Panc1 (cell line): ENCODE data around the gene CAMK2A. TPM values are rescaled to one million over a fixed set of nuclear protein-coding genes. Genes with fewer than 3 reads are reported as not detected.

Source experiments
- ATAC-seq: fragments of 200-7000 bp; cut with Tn5 transposase; 2 replicates; pipeline ENCODE4 v1.9.1; 2020; ENCODE audit warnings: mild to moderate bottlenecking, moderate library complexity
- BruUV-seq: library from RNA; stranded (reverse); fragments of 400-500 nt; replicated peaks from 2 replicates; lab custom pipeline; 2021; lab: Mats Ljungman, UMichigan
- CTCF ChIA-PET: fragments of 300-600 bp; sonication (Branson Sonifier 250); formaldehyde crosslinking; loops from one replicate; lab custom pipeline; 2022; ENCODE audit warnings: antibody characterized with exemption; lab: Charles Lee
- POLR2A ChIA-PET: fragments of 300-600 bp; sonication (Branson Sonifier 250); formaldehyde crosslinking; loops from one replicate; lab custom pipeline; 2022; ENCODE audit warnings: antibody characterized with exemption; lab: Charles Lee
- DNase-seq: peaks from one replicate; pipeline ENCODE4 v3.0.0-alpha.2; 2010; ENCODE audit warnings: low read depth, low spot score
- H3K27ac ChIP-seq: 2 replicates; pipeline ENCODE4 v1.5.1; 2011; ENCODE audit warnings: mild to moderate bottlenecking, low read length, inconsistent platforms
- H3K27me3 ChIP-seq: fragments of 200-500 bp; sonication (Bioruptor generic); 2 replicates; pipeline ENCODE4 v1.6.0; 2014; ENCODE audit warnings: low read length, inconsistent platforms; ENCODE audit not compliant: control insufficient read depth, insufficient read depth
- H3K36me3 ChIP-seq: fragments of 200-500 bp; sonication (Bioruptor generic); 2 replicates; pipeline ENCODE4 v1.5.1; 2014; ENCODE audit warnings: inconsistent platforms, mild to moderate bottlenecking, low read length, moderate library complexity; ENCODE audit not compliant: control insufficient read depth, insufficient read depth
- H3K4me1 ChIP-seq: 2 replicates; pipeline ENCODE4 v1.5.1; 2011; ENCODE audit warnings: inconsistent platforms, mild to moderate bottlenecking, low read length, moderate library complexity; ENCODE audit not compliant: control insufficient read depth, insufficient read depth
- H3K4me3 ChIP-seq, 2 experiments: 2 replicates each; pipeline ENCODE4 v1.5.1; 2011 to 2012; ENCODE audit warnings: low read depth in 2 of 2, low read length in 2 of 2, mild to moderate bottlenecking in 2 of 2, inconsistent platforms in 1 of 2, moderate library complexity in 1 of 2
- H3K9me3 ChIP-seq: fragments of 200-500 bp; sonication (Bioruptor generic); 2 replicates; pipeline ENCODE4 v1.5.1; 2014; ENCODE audit warnings: low read depth, mild to moderate bottlenecking, inconsistent platforms, low read length, moderate library complexity; ENCODE audit not compliant: control insufficient read depth, insufficient read depth
- POLR2AphosphoS5 ChIP-seq: IDR thresholded peaks from 2 replicates; pipeline ENCODE4 v1.6.1; 2012; ENCODE audit warnings: mild to moderate bottlenecking, low read depth, low read length, moderate library complexity
- SIN3A ChIP-seq: IDR thresholded peaks from 2 replicates; pipeline ENCODE4 v1.6.1; 2012; ENCODE audit warnings: low read depth, mild to moderate bottlenecking, low read length, moderate library complexity, borderline replicate concordance; ENCODE audit not compliant: insufficient read depth
- TCF7L2 ChIP-seq: IDR thresholded peaks from 2 replicates; pipeline ENCODE4 v1.6.1; 2011; ENCODE audit warnings: mild to moderate bottlenecking, low read depth, low read length, inconsistent platforms
- in situ Hi-C: cut with HindIII; loops from 2 replicates; pipeline ENCODE4 v1.10.0; 2016; ENCODE audit warnings: low sequenced_read_pairs, low pct_unique_long_range_greater_than_20kb
- intact Hi-C: fragments of 100-400 bp; cut with micrococcal nuclease; formaldehyde crosslinking; loops from one replicate; pipeline ENCODE4 v1.10.0; 2022; ENCODE audit not compliant: unreplicated experiment
- total RNA-seq: library from RNA; stranded (reverse); gene quantifications from one replicate; pipeline ENCODE4 v1.2.1, GENCODE V29; 2021; ENCODE audit not compliant: unreplicated experiment
- TF ChIP-seq, protein P1 (sequence below), 2 experiments: IDR thresholded peaks; 2 replicates each; pipeline ENCODE4 v1.6.1; 2011 to 2012; ENCODE audit warnings: low read depth in 2 of 2, control low read depth in 1 of 2, low read length in 1 of 2, mild to moderate bottlenecking in 1 of 2, moderate library complexity in 1 of 2; ENCODE audit not compliant: insufficient read depth in 1 of 2
- TF ChIP-seq, protein P2 (sequence below): fragments of 450-650 bp; IDR thresholded peaks from 2 replicates; pipeline ENCODE4 v1.5.1; 2017; ENCODE audit warnings: mild to moderate bottlenecking

Gene CAMK2A
- total RNA-seq, 1 experiment from 2014 or later: 0.51 TPM

DNA sequence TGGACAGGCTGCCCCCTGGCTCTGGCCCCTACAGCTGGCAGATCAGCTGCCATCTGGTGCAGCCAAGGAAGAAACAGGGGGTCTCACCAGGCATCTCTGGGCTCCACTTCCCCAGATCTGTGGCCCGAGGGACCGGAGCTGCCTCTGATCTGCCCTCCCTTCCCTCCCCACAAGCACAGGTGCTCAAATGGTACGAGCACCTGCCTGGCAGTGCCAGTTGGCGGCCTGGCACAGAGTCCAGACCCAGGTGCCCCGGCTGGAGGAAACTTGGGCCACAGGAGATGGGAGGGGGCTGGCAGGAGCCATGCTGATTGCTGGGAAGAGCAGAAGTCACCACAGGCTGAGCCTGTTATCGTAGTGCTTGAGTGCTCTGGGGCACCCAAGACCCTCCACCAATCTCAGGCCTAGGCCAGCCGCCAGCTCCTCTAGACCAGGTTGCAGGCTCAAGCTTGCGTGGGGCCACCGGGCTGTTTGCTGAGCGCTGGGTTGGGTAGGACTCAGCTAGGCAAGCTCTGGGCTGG, 5.0 kb upstream of the CAMK2A start:
- H3K4me1 ChIP-seq: peaks cover 17% of the 10 kb centered on the region
- no TSS peak for BruUV-seq
- no peak overlapping the region for H3K4me3 ChIP-seq
- no peak for ATAC-seq
- in situ Hi-C loops: no loop called here
- H3K27me3 ChIP-seq: no peaks in the 10 kb centered on the region
- DNase-seq: no peak
- H3K36me3 ChIP-seq: no peaks in the 10 kb centered on the region
- no peaks in the 10 kb centered on the region for H3K9me3 ChIP-seq
- ChIA-PET CTCF (interaction anchor here (0.5 kb wide), 1 partner anchor 132 kb away, joined by 3 read pairs; no protein-coding TSS in a partner anchor), POLR2A (no interaction called here)
- no peak overlapping the region for H3K27ac ChIP-seq
- TF ChIP-seq TCF7L2 (no peak), SIN3A (no peak), POLR2AphosphoS5 (no peak)
- TF ChIP-seq, protein P1, sequence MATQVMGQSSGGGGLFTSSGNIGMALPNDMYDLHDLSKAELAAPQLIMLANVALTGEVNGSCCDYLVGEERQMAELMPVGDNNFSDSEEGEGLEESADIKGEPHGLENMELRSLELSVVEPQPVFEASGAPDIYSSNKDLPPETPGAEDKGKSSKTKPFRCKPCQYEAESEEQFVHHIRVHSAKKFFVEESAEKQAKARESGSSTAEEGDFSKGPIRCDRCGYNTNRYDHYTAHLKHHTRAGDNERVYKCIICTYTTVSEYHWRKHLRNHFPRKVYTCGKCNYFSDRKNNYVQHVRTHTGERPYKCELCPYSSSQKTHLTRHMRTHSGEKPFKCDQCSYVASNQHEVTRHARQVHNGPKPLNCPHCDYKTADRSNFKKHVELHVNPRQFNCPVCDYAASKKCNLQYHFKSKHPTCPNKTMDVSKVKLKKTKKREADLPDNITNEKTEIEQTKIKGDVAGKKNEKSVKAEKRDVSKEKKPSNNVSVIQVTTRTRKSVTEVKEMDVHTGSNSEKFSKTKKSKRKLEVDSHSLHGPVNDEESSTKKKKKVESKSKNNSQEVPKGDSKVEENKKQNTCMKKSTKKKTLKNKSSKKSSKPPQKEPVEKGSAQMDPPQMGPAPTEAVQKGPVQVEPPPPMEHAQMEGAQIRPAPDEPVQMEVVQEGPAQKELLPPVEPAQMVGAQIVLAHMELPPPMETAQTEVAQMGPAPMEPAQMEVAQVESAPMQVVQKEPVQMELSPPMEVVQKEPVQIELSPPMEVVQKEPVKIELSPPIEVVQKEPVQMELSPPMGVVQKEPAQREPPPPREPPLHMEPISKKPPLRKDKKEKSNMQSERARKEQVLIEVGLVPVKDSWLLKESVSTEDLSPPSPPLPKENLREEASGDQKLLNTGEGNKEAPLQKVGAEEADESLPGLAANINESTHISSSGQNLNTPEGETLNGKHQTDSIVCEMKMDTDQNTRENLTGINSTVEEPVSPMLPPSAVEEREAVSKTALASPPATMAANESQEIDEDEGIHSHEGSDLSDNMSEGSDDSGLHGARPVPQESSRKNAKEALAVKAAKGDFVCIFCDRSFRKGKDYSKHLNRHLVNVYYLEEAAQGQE (IDR thresholded peaks at IDR 0.05; ENCODE audit: insufficient read depth in 1 of 2, low read depth in 2 of 2, low read length in 1 of 2): no peak
- TF ChIP-seq, protein P2, sequence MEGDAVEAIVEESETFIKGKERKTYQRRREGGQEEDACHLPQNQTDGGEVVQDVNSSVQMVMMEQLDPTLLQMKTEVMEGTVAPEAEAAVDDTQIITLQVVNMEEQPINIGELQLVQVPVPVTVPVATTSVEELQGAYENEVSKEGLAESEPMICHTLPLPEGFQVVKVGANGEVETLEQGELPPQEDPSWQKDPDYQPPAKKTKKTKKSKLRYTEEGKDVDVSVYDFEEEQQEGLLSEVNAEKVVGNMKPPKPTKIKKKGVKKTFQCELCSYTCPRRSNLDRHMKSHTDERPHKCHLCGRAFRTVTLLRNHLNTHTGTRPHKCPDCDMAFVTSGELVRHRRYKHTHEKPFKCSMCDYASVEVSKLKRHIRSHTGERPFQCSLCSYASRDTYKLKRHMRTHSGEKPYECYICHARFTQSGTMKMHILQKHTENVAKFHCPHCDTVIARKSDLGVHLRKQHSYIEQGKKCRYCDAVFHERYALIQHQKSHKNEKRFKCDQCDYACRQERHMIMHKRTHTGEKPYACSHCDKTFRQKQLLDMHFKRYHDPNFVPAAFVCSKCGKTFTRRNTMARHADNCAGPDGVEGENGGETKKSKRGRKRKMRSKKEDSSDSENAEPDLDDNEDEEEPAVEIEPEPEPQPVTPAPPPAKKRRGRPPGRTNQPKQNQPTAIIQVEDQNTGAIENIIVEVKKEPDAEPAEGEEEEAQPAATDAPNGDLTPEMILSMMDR: no peak
- intact Hi-C loops: no loop called here

DNA sequence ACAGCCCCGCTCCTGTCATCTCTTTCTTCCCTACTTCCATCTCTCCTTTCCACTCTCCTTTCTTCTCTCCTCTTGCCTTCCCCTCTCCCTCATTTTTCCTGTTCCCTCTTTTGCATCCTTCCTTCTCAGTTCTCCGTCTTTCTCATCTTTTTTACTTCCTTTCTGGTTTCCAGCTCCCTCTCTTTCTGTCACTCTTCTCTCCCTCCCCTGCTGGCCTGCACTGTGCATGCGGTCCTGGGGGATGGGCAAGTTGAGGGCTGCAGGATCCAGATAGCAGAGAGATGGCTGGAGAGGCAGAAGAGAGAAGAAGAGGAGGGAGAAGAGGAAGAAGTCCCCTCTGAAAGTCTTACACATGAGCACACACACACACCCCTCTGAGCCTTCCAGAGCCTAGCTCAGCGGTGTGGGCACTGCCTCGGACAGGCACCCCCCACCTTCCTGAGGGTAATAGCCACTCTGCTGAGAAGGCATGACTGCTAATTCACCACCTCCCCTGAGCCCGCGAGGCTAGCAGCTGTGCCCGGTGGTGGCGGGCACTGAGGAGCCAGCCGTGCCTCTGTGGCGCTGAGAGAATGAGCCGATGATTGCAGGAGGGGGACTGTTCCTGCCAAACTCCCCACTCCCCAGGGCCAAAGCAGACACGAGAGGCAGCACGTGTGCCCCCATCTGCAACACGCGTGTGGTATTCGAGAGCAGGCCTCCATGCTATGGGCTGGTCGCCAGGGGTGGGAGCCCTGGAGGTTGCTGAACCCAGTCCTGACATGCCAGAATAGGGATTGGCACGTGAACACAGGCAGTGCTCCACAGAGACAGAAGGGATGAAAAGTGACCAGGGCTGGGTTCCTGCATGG, 3.7 kb upstream of the CAMK2A start:
- CTCF ChIA-PET: no interaction called here

More for the DNA sequence above, 3.7 kb upstream of the CAMK2A start:
- no peak for DNase-seq
- intact Hi-C loops (no loop called here), in situ Hi-C loops (no loop called here)
- Histone ChIP-seq H3K9me3 (no peaks in the 10 kb centered on the region), H3K4me3 (no peak overlapping the region), H3K4me1 (peaks cover 9% of the 10 kb centered on the region; the same call in 1 of the 2 replicates), H3K36me3 (no peaks in the 10 kb centered on the region), H3K27me3 (no peaks in the 10 kb centered on the region), H3K27ac (no peak overlapping the region)
- ATAC-seq: no peak
- no peak for TF ChIP-seq POLR2AphosphoS5
- TF ChIP-seq TCF7L2: no peak
- TF ChIP-seq, protein P1 (IDR thresholded peaks at IDR 0.05; ENCODE audit: insufficient read depth in 1 of 2, low read depth in 2 of 2, low read length in 1 of 2): no peak
- TF ChIP-seq SIN3A: no peak
- TF ChIP-seq, protein P2: no peak
- BruUV-seq: no TSS peak
- POLR2A ChIA-PET: interaction anchor here (0.6 to 0.7 kb wide), 2 partner anchors 11 to 60 kb away, joined by 3 read pairs; no protein-coding TSS in a partner anchor
